HCT116 (cell line): ENCODE results near the gene SYNE2. TPM values are rescaled to one million over a fixed set of nuclear protein-coding genes. Genes with fewer than 3 reads are reported as not detected.

Source experiments
- ATAC-seq: fragments of 200-7000 bp; cut with Tn5 transposase; 2 replicates; pipeline ENCODE4 v1.9.1; 2020; ENCODE audit warnings: mild to moderate bottlenecking, moderate library complexity
- BruUV-seq: library from RNA; stranded (reverse); fragments of 400-500 nt; replicated peaks from 2 replicates; lab custom pipeline; 2021; lab: Mats Ljungman, UMichigan
- CTCF ChIA-PET: fragments of 300-600 bp; sonication (Branson Sonifier 250); formaldehyde crosslinking; loops from one replicate; lab custom pipeline; 2021; ENCODE audit warnings: antibody characterized with exemption; lab: Charles Lee
- POLR2A ChIA-PET: fragments of 300-600, 350-600 bp; sonication (Branson Sonifier 250); formaldehyde crosslinking; loops from one replicate; lab custom pipeline; 2021; ENCODE audit warnings: antibody characterized with exemption; lab: Charles Lee
- RAD21 ChIA-PET, 2 experiments: fragments of 300-600 bp; sonication (Branson Sonifier 250); formaldehyde crosslinking; loops; one replicate each; lab custom pipeline; 2023; ENCODE audit warnings: low total read pairs in 2 of 2; ENCODE audit not compliant: uncharacterized antibody in 2 of 2, unreplicated experiment in 2 of 2, low non-redundant PET in 1 of 2; lab: Charles Lee
- DNase-seq: peaks from one replicate; pipeline ENCODE4 v3.0.0-alpha.2; 2010; ENCODE audit warnings: low read depth, low spot score
- H2AFZ ChIP-seq: fragments of 200-600 bp; shearing (Covaris generic), sonication (generic); 2 replicates; pipeline ENCODE4 v1.6.1; 2017; ENCODE audit warnings: low read depth, mixed run types, mixed read lengths, antibody characterized with exemption, low read length; ENCODE audit not compliant: poor library complexity, severe bottlenecking
- H3K27ac ChIP-seq: 2 replicates; pipeline ENCODE4 v1.5.1; 2012; ENCODE audit warnings: low read depth, low read length
- H3K27me3 ChIP-seq: fragments of 200-600 bp; sonication (generic); 2 replicates; pipeline ENCODE4 v1.6.1; 2016; ENCODE audit warnings: mixed run types, low read length, mixed read lengths; ENCODE audit not compliant: insufficient read depth
- H3K36me3 ChIP-seq, 2 experiments: fragments of 200-500 bp in 1 of 2; fragments of 200-600 bp in 1 of 2; sonication (Bioruptor generic) in 1 of 2; sonication (generic) in 1 of 2; 2 replicates each; pipeline versions ENCODE4 v1.5.1 to v1.6.1; 2014 to 2016; ENCODE audit warnings: low read length in 2 of 2, inconsistent platforms in 1 of 2, mixed read lengths in 1 of 2, mixed run types in 1 of 2; ENCODE audit not compliant: insufficient read depth in 2 of 2, control insufficient read depth in 1 of 2
- H3K4me1 ChIP-seq, 2 experiments: fragments of 200-600 bp in 1 of 2; sonication (generic) in 1 of 2; 2 replicates each; pipeline versions ENCODE4 v1.5.1 to v1.6.1; 2012 to 2017; ENCODE audit warnings: low read length in 2 of 2, inconsistent platforms in 1 of 2, mild to moderate bottlenecking in 1 of 2, mixed read lengths in 1 of 2, mixed run types in 1 of 2, moderate library complexity in 1 of 2; ENCODE audit not compliant: insufficient read depth in 2 of 2, control insufficient read depth in 1 of 2
- H3K4me2 ChIP-seq: fragments of 200-600 bp; sonication (generic); 2 replicates; pipeline ENCODE4 v1.6.1; 2017; ENCODE audit warnings: mixed run types, low read length, mixed read lengths
- H3K4me3 ChIP-seq, 2 experiments: fragments of 200-600 bp in 1 of 2; sonication (generic) in 1 of 2; replicated peaks in 1 of 2; 2 replicates each; pipeline ENCODE4 v1.5.1; 2011 to 2016; ENCODE audit warnings: low read length in 2 of 2, control low read depth in 1 of 2, low read depth in 1 of 2, mild to moderate bottlenecking in 1 of 2, mixed read lengths in 1 of 2, mixed run types in 1 of 2
- H3K79me2 ChIP-seq: fragments of 200-600 bp; sonication (generic); 2 replicates; pipeline ENCODE4 v1.6.1; 2017; ENCODE audit warnings: mild to moderate bottlenecking, mixed run types, low read length, moderate library complexity, mixed read lengths; ENCODE audit not compliant: insufficient read depth
- H3K9ac ChIP-seq: fragments of 200-600 bp; sonication (generic); 2 replicates; pipeline ENCODE4 v1.6.1; 2016; ENCODE audit warnings: low read length, mixed read lengths
- H3K9me2 ChIP-seq: fragments of 200-600 bp; sonication (generic), shearing (Covaris generic); 2 replicates; pipeline ENCODE4 v1.6.1; 2017; ENCODE audit warnings: mixed run types, mild to moderate bottlenecking, moderate library complexity; ENCODE audit not compliant: insufficient read depth
- H3K9me3 ChIP-seq, 2 experiments: fragments of 200-500 bp in 1 of 2; fragments of 200-600 bp in 1 of 2; sonication (Bioruptor generic) in 1 of 2; sonication (generic) in 1 of 2; 2 replicates each; pipeline ENCODE4 v1.6.1; 2014 to 2017; ENCODE audit warnings: low read length in 2 of 2, mixed read lengths in 2 of 2, inconsistent platforms in 1 of 2, low read depth in 1 of 2, mild to moderate bottlenecking in 1 of 2, mixed run types in 1 of 2, moderate library complexity in 1 of 2; ENCODE audit not compliant: control insufficient read depth in 1 of 2, insufficient read depth in 1 of 2
- H4K20me1 ChIP-seq: fragments of 200-600 bp; sonication (generic), shearing (Covaris generic); 2 replicates; pipeline ENCODE4 v1.6.1; 2017; ENCODE audit warnings: mixed run types, mild to moderate bottlenecking, moderate library complexity; ENCODE audit not compliant: insufficient read depth
- CBX3 ChIP-seq: IDR thresholded peaks from 2 replicates; pipeline ENCODE4 v1.6.1; 2012; ENCODE audit warnings: low read depth
- CEBPB ChIP-seq: IDR thresholded peaks from 2 replicates; pipeline ENCODE4 v1.6.1; 2012; ENCODE audit warnings: low read depth
- ELF1 ChIP-seq: IDR thresholded peaks from 2 replicates; pipeline ENCODE4 v1.6.1; 2012; ENCODE audit warnings: low read depth, borderline replicate concordance
- EZH2 ChIP-seq: fragments of 200-600 bp; sonication (generic); IDR thresholded peaks from 2 replicates; pipeline ENCODE4 v1.6.1; 2017; ENCODE audit warnings: antibody characterized with exemption, mixed run types
- FOSL1 ChIP-seq: IDR thresholded peaks from 2 replicates; pipeline ENCODE4 v1.6.1; 2012; ENCODE audit warnings: low read depth
- JUND ChIP-seq: IDR thresholded peaks from 2 replicates; pipeline ENCODE4 v1.6.1; 2012
- POLR2A ChIP-seq: IDR thresholded peaks from 2 replicates; pipeline ENCODE4 v1.7.0; 2011; ENCODE audit warnings: borderline replicate concordance; ENCODE audit not compliant: insufficient read depth, insufficient read length; ENCODE audit errors: extremely low read depth
- POLR2AphosphoS5 ChIP-seq: IDR thresholded peaks from 2 replicates; pipeline ENCODE4 v1.6.1; 2011; ENCODE audit warnings: mild to moderate bottlenecking, low read depth, low read length, moderate library complexity
- RAD21 ChIP-seq: IDR thresholded peaks from 2 replicates; pipeline ENCODE4 v1.6.1; 2012; ENCODE audit warnings: low read depth, mild to moderate bottlenecking
- SIN3A ChIP-seq: IDR thresholded peaks from 2 replicates; pipeline ENCODE4 v1.6.1; 2012; ENCODE audit warnings: low read depth
- SP1 ChIP-seq: IDR thresholded peaks from 2 replicates; pipeline ENCODE4 v1.6.1; 2012; ENCODE audit warnings: low read depth
- SRF ChIP-seq: IDR thresholded peaks from 2 replicates; pipeline ENCODE4 v1.6.1; 2012; ENCODE audit warnings: low read depth
- YY1 ChIP-seq: IDR thresholded peaks from 2 replicates; pipeline ENCODE4 v1.6.1; 2011; ENCODE audit warnings: low read length, low read depth, moderate library complexity, mild to moderate bottlenecking; ENCODE audit not compliant: insufficient replicate concordance; ENCODE audit errors: extremely low read depth
- ZFX ChIP-seq: fragments of 450-650 bp; IDR thresholded peaks from 2 replicates; pipeline ENCODE4 v1.6.1; 2017
- intact Hi-C: fragments of 100-400 bp; cut with micrococcal nuclease; formaldehyde crosslinking; loops from 2 replicates; pipeline ENCODE4 v1.10.0; 2022
- total RNA-seq: library from RNA; stranded (reverse); gene quantifications from one replicate; pipeline ENCODE4 v1.2.1, GENCODE V29; 2021; ENCODE audit not compliant: unreplicated experiment
- TF ChIP-seq, protein P1 (sequence below): IDR thresholded peaks from 2 replicates; pipeline ENCODE4 v1.6.1; 2012; ENCODE audit warnings: low read depth
- TF ChIP-seq, protein P2 (sequence below), 3 experiments: fragments of 200-600 bp in 1 of 3; sonication (generic) in 1 of 3; IDR thresholded peaks in 2 of 3; conservative IDR thresholded peaks in 1 of 3; 2 replicates each; pipeline ENCODE4 v1.5.1; 2012 to 2017; ENCODE audit warnings: low read depth in 2 of 3, low read length in 2 of 3, antibody characterized with exemption in 1 of 3, borderline replicate concordance in 1 of 3, control low read depth in 1 of 3, mild to moderate bottlenecking in 1 of 3, mixed read lengths in 1 of 3, mixed run types in 1 of 3, moderate library complexity in 1 of 3; ENCODE audit not compliant: insufficient read depth in 1 of 3

SYNE2 gene
- total RNA-seq, 1 experiment from 2014 or later = 28.8 TPM

DNA sequence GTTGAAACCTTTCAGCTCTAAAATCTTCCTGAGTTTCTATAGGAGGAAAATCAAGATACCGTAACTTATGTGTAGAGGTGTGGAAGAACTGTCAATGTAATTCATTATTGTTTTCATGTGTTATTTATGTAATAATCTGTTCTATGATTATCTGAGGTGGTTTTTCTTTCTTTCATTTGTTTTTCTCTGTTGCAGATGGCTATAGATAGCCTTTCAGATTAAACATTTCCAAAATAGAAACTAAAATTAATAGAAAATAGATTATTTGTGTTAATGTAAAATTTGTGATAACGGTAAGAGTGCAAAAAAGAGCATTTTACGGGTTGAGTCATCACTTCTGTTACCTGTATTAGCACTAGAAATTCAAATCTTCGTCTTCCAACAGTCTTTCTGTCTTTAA lies 128.8 kb downstream of the SYNE2 start:
- TF ChIP-seq CEBPB (no peak), POLR2AphosphoS5 (no peak), RAD21 (no peak), EZH2 (no peak), YY1 (no peak), SRF (no peak), SP1 (no peak), CBX3 (no peak), FOSL1 (no peak), JUND (no peak), POLR2A (no peak), SIN3A (no peak), ZFX (no peak), ELF1 (no peak)
- TF ChIP-seq, protein P1, sequence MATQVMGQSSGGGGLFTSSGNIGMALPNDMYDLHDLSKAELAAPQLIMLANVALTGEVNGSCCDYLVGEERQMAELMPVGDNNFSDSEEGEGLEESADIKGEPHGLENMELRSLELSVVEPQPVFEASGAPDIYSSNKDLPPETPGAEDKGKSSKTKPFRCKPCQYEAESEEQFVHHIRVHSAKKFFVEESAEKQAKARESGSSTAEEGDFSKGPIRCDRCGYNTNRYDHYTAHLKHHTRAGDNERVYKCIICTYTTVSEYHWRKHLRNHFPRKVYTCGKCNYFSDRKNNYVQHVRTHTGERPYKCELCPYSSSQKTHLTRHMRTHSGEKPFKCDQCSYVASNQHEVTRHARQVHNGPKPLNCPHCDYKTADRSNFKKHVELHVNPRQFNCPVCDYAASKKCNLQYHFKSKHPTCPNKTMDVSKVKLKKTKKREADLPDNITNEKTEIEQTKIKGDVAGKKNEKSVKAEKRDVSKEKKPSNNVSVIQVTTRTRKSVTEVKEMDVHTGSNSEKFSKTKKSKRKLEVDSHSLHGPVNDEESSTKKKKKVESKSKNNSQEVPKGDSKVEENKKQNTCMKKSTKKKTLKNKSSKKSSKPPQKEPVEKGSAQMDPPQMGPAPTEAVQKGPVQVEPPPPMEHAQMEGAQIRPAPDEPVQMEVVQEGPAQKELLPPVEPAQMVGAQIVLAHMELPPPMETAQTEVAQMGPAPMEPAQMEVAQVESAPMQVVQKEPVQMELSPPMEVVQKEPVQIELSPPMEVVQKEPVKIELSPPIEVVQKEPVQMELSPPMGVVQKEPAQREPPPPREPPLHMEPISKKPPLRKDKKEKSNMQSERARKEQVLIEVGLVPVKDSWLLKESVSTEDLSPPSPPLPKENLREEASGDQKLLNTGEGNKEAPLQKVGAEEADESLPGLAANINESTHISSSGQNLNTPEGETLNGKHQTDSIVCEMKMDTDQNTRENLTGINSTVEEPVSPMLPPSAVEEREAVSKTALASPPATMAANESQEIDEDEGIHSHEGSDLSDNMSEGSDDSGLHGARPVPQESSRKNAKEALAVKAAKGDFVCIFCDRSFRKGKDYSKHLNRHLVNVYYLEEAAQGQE = no peak
- TF ChIP-seq, protein P2, sequence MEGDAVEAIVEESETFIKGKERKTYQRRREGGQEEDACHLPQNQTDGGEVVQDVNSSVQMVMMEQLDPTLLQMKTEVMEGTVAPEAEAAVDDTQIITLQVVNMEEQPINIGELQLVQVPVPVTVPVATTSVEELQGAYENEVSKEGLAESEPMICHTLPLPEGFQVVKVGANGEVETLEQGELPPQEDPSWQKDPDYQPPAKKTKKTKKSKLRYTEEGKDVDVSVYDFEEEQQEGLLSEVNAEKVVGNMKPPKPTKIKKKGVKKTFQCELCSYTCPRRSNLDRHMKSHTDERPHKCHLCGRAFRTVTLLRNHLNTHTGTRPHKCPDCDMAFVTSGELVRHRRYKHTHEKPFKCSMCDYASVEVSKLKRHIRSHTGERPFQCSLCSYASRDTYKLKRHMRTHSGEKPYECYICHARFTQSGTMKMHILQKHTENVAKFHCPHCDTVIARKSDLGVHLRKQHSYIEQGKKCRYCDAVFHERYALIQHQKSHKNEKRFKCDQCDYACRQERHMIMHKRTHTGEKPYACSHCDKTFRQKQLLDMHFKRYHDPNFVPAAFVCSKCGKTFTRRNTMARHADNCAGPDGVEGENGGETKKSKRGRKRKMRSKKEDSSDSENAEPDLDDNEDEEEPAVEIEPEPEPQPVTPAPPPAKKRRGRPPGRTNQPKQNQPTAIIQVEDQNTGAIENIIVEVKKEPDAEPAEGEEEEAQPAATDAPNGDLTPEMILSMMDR (IDR thresholded peaks at IDR 0.05 in 2 of 3, conservative IDR thresholded peaks at IDR 0.05 in 1 of 3; ENCODE audit: borderline replicate concordance in 1 of 3, insufficient read depth in 1 of 3, low read depth in 2 of 3, low read length in 2 of 3) = no peak
- H3K4me3 ChIP-seq = no peak overlapping the region
- no peak overlapping the region for H3K27ac ChIP-seq
- no peaks in the 10 kb centered on the region for H3K9me3 ChIP-seq
- ChIA-PET POLR2A (no interaction called here), RAD21 (no interaction called here), CTCF (no interaction called here)
- no peak overlapping the region for H2AFZ ChIP-seq
- H3K4me1 ChIP-seq = no peaks in the 10 kb centered on the region
- DNase-seq (no peak), ATAC-seq (no peak)
- H4K20me1 ChIP-seq = no peaks in the 10 kb centered on the region
- H3K9ac ChIP-seq = no peak overlapping the region
- BruUV-seq = no TSS peak
- no peak overlapping the region for H3K4me2 ChIP-seq
- H3K27me3 ChIP-seq = no peaks in the 10 kb centered on the region
- H3K79me2 ChIP-seq = no peaks in the 10 kb centered on the region
- intact Hi-C loops = no loop called here
- H3K9me2 ChIP-seq = no peaks in the 10 kb centered on the region
- H3K36me3 ChIP-seq = no peaks in the 10 kb centered on the region; a peak in 1 of 4 replicates
